Astrocyte of the spinal cord (primary cell): ENCODE data around the gene RET.

Source experiments
- DNase-seq: peaks from one replicate; pipeline ENCODE4 v3.0.0; 2011; ENCODE audit warnings: low read depth, low spot score
- H3K4me3 ChIP-seq: 2 replicates; pipeline ENCODE4 v1.5.1; 2011; ENCODE audit warnings: low read depth, mild to moderate bottlenecking, low read length, moderate library complexity
- CTCF ChIP-seq: IDR thresholded peaks from 2 replicates; pipeline ENCODE4 v1.5.1; 2012; ENCODE audit warnings: low read depth, mild to moderate bottlenecking, low read length, inconsistent platforms
- in situ Hi-C: cut with HindIII; loops from 2 replicates; pipeline ENCODE4 v1.10.0; 2017; ENCODE audit warnings: low sequenced_read_pairs

RET gene

DNA sequence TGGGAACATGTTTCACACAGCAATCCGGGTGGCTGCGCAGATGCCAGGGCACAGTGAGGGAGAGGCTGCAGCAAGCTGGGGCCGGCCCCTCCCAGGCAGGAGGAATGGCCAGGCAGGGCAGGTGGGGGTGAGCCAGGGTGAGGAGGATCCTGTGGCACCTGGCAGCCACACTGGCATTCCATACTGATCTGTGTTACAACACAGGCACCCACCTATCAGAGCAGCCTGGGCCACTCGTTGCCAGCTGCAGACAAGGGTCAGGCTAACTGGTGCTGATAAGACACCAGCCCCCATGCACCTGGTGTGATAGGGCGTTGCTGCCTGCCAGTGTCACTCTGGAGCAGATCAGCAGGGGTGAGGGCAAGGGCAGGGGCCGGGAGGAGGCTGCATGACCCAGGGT is 16.6 kb upstream of the RET start:
- no peak overlapping the region for H3K4me3 ChIP-seq
- in situ Hi-C loops, result no loop called here
- DNase-seq, result no peak
- no peak for TF ChIP-seq CTCF

- no peak for DNase-seq
- H3K4me3 ChIP-seq, result no peak overlapping the region
- TF ChIP-seq CTCF, result no peak
- in situ Hi-C loops, result no loop called here
Observed at GRCh38 chr10:43061331-43061730, 15.5 kb upstream of the RET start.

DNA sequence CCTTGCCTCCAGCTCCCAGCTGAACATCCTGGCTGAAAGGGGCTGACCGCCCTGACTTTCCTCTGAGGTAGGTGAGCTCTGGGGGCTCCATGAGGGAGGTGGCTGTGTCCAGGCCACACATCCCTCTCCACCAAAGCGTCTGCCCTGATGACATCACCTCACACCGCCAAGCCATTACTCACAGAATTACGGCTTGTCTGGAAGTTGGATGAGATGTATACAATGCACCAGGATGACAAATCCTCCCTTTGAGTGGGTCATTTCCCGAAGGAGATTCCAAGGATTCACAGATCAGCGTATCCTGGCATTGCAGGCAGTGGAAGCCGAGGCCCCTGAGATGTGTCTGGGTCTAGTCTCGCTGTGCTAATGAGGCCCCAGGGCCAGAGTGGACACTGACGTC is 15.1 kb upstream of the RET start:
- DNase-seq, result no peak
- no peak for TF ChIP-seq CTCF
- in situ Hi-C loops, result no loop called here
- no peak overlapping the region for H3K4me3 ChIP-seq

- in situ Hi-C loops, result no loop called here
- DNase-seq, result no peak
- H3K4me3 ChIP-seq, result no peak overlapping the region
- TF ChIP-seq CTCF, result no peak
Observed at GRCh38 chr10:43062402-43063160, 14.3 kb upstream of the RET start.

GRCh38 chr10:43064331-43065075 is 12.4 kb upstream of the RET start:
- in situ Hi-C loops, result no loop called here
- no peak for TF ChIP-seq CTCF
- no peak overlapping the region for H3K4me3 ChIP-seq
- no peak for DNase-seq

GRCh38 chr10:43065234-43065633 is 11.6 kb upstream of the RET start:
- no peak for DNase-seq
- in situ Hi-C loops, result no loop called here
- H3K4me3 ChIP-seq, result no peak overlapping the region
- no peak for TF ChIP-seq CTCF
